ENCODE data around the gene CEMIP.

The CEMIP gene

DNA sequence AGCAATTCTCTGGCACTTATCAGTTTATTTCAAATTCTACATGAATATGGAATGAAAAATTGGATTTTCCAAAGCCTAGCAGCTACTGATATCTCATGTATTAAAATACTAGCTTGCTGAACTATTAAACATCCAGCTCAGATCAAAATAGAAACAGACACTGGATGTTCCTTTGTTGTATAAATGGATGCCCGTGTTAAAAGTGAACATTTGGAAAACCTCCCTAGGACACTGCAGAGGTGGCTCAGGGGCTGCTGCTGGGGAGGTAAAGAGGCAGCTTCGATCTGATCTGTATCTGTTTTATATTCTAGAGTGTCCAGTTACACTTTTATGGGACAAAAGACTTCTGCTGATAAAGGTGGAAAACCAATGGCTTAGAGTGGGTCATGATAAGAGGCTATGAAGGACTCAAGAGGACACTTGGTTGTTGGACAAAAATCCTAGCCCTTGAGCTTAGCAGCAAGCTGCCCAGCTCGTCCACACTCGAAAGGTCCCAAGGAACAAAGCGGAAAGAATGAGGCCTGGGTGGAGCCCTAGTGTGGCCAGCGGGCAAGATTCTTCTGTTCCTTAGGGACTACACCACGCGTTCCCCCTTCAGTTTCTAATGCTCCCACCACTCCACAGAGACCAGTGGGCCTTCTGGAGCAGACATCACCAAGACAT is 200.5 kb downstream of the CEMIP start:
- no peak for DNase-seq (ENCODE audit: low spot score)

DNA sequence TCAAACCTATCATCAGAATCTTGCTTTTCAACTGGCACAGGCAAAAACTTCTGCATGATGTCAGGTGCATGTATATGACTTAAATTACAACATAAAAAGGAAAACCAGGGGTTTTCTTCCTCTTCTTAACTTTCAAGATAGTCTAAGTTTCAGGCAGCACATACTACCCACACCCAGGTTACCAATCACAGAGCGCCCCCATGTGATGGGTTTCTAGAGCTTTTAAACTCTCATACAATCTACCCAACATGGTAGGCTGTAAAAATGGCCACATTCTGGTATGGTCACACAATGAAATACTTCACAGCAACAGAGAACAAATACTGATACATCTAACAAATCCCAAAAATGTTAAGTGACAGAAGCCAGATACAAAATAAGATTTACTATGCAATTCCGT is 203.0 kb downstream of the CEMIP start:
- no peak for DNase-seq (ENCODE audit: low spot score)

GRCh38 chr15:80982839-80983238 is 203.7 kb downstream of the CEMIP start:
- no peak for DNase-seq (ENCODE audit: low spot score)

GRCh38 chr15:80984856-80985255 is 205.7 kb downstream of the CEMIP start:
- no peak for DNase-seq (ENCODE audit: low spot score)

GRCh38 chr15:80985981-80986380 is 206.8 kb downstream of the CEMIP start:
- no peak for DNase-seq (ENCODE audit: low spot score)

DNA sequence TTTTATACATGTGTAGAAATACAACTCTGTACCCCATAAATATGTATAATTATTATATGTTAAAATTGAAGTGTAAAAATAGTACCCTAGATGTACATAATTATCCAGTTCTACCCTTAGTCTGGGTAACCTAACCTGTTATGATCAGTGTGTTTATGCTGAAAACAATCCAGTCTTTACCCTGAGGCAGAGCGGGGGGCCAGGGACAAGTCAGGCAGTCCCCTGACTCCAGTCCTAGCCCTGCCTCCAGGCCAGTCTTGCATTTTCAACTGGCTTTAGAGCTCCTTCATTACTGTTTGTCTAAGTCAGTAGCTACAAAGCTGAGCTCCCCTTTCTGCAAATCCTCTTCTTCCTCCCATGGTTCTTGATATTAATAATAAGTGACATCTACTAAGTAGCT is 207.3 kb downstream of the CEMIP start:
- DNase-seq (ENCODE audit: low spot score), result no peak

- no peak for DNase-seq (ENCODE audit: low spot score)
Observed at GRCh38 chr15:80988148-80988796, 209.1 kb downstream of the CEMIP start.

DNA sequence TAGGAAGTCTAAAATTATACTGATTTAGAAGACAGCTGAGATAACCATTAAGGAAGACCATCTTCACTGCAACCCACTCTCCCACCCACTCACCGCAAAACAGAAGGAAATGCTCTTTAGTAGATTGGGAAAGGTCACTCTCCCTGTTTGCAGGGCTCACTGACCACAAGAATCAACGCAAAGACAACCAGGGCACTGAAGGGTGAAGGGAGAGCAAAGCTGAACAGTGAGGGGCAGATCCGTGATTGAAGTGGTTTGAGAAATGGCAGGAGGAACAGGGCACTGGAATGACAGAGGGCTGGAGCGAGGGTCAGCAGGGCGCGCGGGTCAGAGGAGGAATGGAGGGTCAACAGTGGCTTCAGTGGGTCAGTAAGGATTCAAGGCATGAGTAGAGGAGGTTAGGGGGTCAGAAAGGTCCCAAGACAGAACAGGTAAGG is 209.9 kb downstream of the CEMIP start:
- DNase-seq (ENCODE audit: low spot score), result no peak

DNA sequence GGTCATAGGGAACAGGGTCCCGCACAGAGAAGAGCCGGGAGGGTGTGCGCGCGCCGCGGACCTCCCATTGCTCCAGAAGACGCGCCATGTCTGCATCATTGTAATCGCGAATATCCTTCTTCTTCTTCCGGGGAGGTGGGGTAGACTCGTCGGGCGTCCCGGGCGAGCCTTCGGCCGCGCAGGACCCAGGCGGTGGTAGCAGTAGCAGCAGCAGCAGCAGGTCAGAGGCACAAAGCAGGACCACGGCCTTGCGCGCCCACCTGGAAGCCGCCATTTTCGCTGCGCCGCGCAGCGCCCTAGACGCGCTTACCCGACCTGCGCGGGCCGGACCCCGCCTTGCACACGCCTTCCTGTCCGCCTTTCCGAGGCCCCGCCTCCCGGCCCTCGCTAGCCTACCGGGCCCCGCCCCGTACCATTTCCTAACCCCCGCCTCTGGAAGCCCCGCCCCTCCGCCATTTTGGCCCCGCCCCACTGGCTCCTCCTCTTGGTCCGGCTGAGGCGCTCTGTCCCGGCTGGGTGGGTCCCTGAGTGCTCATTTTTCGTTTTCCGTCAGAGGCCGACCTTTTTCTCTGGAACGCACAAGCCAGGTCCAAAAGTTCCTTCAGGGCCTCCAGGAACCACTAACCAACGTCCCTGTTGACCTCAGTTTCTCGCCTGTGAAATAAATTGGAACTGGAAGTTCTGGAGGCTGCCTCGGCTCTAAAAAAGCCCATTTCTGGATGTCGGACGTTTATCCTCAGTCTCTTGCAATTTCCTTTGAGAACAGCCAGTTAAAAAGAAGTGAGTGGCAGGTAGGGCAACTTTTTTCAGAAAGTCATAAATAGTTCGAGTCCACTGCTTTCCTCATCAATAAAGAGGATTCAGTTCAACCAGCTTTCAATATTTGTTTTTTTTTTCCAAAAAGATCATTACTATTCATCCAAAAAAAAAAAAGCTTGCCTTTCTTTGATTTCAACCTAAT is 210.6 kb downstream of the CEMIP start, which contains the start of gene MESD:
Gene MESD (minus strand): TSS at position 302 of the 961 bp plus-strand sequence. CDS start 28 bp downstream, at position 274.
- peak; percentile 98 for DNase-seq (ENCODE audit: low spot score)

DNA sequence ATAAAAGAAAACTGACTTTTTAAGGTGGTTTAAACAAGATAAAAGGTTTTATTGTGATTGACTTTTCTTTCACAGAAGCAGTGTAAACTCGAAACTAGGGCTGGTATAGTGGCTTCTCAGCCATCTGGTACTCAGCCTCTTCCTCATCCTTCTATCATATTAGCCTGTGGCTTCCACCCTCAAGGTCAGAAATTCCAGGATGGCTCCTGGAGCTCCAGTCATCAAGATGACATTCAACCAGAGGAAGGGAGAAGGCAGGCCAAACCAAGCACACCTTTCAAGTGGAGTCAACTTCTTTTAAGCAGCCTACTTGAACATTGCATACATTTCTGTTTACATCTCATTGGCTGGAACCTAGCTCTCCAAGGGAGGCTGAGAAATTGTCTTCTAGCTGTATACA is 211.8 kb downstream of the CEMIP start:
- DNase-seq (ENCODE audit: low spot score), result no peak

GRCh38 chr15:80991421-80991820 is 212.3 kb downstream of the CEMIP start:
- no peak for DNase-seq (ENCODE audit: low spot score)

DNA sequence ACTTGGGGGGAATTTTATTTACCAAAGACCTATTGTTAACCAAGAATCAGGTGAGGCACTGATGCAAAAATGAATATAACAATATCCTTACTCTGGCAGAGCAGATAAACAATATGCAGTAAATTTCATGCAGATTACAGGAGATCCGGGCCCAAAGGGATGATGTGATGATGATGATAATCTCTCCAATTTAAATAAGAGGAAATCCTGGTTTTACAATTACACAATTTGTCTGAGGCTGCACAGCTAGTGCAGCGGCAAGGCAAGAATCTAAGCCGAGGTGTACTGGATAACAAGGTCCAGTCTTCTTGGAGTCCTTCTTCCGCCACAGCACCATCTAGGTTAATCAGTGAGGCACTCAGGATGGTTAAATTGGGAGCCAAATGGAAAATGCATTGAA is 212.8 kb downstream of the CEMIP start:
- DNase-seq (ENCODE audit: low spot score), result no peak

DNA sequence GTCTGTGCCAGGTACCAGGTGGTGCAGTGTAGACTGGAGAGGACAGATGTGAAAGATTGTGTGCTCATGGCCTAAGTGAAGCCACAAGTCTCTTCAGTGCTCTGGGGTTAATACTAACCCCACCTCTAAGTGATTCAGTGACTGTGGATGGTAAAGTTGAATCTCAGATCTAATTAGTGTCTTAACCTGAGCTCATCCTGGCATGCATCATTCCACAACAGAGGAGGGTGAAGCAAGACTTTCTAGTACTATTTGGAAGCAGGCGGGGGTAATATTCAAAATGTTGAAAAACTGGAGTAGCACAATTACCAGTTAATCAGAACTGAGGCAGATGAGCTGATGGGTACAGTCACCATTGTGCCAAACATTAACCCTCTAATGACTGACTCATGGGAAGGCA is 213.3 kb downstream of the CEMIP start:
- DNase-seq (ENCODE audit: low spot score), result no peak

DNA sequence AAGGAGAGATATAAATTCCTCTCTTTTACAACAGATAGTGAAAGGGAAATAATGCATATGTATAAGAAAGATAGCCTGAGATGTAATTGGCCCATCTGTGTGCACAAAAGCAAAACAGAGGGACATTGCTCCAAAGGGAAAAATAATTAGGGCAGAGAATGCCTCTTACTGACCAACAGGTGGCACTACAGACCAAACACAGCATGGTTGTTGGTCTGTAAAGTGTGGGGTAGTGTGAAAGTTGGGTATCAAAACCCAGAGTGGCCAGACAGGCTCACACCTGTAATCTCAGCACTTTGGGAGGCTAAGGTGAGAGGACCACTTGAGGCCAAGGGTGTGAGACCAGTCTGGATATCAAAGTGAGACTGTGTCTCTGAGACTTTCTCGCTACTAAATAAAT is 217.1 kb downstream of the CEMIP start:
- DNase-seq (ENCODE audit: low spot score), result no peak

- no peak for DNase-seq (ENCODE audit: low spot score)
Observed at GRCh38 chr15:80997692-80998091, 218.5 kb downstream of the CEMIP start.

DNA sequence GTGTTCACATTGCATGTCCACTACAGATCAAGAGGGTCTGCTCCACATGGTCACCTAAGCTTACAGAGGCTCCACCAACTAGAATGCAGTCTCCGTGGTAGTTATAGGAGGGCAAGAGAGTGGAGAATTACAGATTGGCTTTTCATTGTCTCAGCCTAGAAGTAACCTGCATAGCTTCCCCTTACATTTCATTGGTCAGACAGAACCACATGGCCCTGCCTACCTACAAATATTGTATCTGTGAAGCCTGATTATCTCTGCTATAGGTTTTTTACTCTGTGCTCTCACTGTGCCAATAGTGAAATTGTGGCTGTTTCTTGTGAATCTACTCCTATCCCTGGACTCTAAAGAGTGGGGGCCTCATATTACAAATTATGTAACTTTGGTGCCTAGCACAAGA is 219.1 kb downstream of the CEMIP start:
- DNase-seq (ENCODE audit: low spot score), result no peak

DNA sequence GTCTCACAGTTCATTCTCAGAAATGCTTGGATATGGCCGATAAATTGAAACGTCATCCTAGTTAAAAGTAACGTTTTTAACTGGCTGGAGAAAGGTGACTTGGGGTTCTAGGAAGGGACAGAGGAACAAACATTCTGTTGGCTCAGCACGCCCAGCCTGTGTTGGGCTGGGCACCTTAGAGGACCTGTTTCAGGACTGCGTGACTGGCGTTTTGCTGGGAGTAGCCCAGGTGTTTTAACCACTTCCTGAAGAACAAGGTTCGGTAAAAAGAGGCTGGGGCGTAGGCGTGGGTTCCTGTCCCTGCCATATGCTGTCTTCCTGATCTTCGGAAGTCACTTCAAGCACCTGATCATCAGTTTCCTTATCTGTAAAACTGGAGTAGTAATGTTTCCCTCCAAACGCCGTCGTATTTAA is 220.5 kb downstream of the CEMIP start:
- DNase-seq (ENCODE audit: low spot score), result no peak

- no peak for DNase-seq (ENCODE audit: low spot score)
Observed at GRCh38 chr15:81000144-81000623, 221.0 kb downstream of the CEMIP start.

DNA sequence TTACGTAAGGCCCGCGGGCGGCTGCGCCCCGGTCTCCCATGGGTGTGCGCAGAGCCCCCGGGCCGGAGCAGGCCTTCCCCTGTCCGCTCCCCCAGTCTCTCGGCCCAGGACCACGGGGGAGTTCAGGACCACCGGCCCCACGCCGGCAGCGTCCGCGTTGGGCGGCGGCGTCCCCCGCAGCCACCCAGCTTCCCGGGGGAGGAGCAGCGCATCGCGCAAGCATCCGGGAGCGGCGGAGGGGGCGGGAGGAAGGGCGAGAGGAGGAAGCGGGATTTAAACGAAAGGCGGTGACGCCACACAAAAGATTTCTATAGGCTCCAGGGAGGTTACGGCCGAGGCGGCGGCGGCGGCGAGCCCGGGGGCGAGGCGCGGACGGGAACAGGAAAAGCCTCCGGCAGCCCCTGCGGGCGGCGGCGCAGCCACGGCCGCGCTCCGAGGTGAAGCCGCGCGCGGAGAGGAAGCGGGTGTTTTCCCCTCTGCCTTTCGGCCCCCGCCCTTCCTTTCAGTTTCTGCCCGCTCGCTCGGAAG is 221.5 kb downstream of the CEMIP start, which contains the start of gene TLNRD1:
Gene TLNRD1 (plus strand): TSS at position 300 of the 528 bp plus-strand sequence. CDS start 1,349 bp downstream, outside the sequence.
- DNase-seq (ENCODE audit: low spot score), result no peak

Measured in hematopoietic multipotent progenitor cell treated with erythropoietin and hydrocortisone succinate and interleukin-3 and kit ligand, for 15 days (in vitro differentiated cells).